Transverse colon (tissue), 4 donors: ENCODE measurements around the gene HDAC4. TPM values are rescaled to one million over a fixed set of nuclear protein-coding genes. Genes with fewer than 3 reads are reported as not detected.

ENCODE experiments used
- DNase-seq: peaks from one replicate; pipeline ENCODE4 v3.0.0-alpha.2; 2019
- H3K27ac ChIP-seq, 4 donors: fragments of 200-600 bp; sonication (generic); 2 replicates each; pipeline ENCODE4 v1.5.1; 2016 to 2018; ENCODE audit warnings: inconsistent platforms in 4 of 4
- H3K27me3 ChIP-seq: fragments of 200-600 bp; sonication (generic); 2 replicates; pipeline ENCODE4 v1.5.1; 2017; ENCODE audit warnings: inconsistent platforms
- H3K36me3 ChIP-seq, 4 donors: fragments of 200-600 bp; sonication (generic); 2 replicates each; pipeline ENCODE4 v1.5.1; 2017 to 2019; ENCODE audit warnings: inconsistent platforms in 4 of 4
- H3K4me1 ChIP-seq, 4 donors: fragments of 200-600 bp; sonication (generic); 2 replicates each; pipeline ENCODE4 v1.5.1; 2017 to 2020; ENCODE audit warnings: inconsistent platforms in 4 of 4
- H3K4me3 ChIP-seq, 4 donors: fragments of 200-600 bp; sonication (generic); 1 replicate in 1 of 4; 2 replicates in 3 of 4; pipeline versions ENCODE4 v1.5.1 to v1.6.1; 2017 to 2019; ENCODE audit warnings: inconsistent platforms in 4 of 4
- H3K9me3 ChIP-seq, 2 donors: fragments of 200-600 bp; sonication (generic); 2 replicates each; pipeline ENCODE4 v1.5.1; 2017 to 2019; ENCODE audit warnings: inconsistent platforms in 2 of 2
- EP300 ChIP-seq: sonication (generic); formaldehyde crosslinking; IDR thresholded peaks from one replicate; pipeline ENCODE4 v1.6.1; 2017; ENCODE audit warnings: antibody characterized with exemption, low read depth
- POLR2A ChIP-seq: fragments of 450-650 bp; IDR thresholded peaks from one replicate; pipeline ENCODE4 v1.6.1; 2016; ENCODE audit warnings: antibody characterized with exemption, mild to moderate bottlenecking, moderate library complexity
- POLR2AphosphoS5 ChIP-seq, 3 donors: sonication (generic); formaldehyde crosslinking; IDR thresholded peaks; one replicate each; pipeline ENCODE4 v1.6.1; 2016; ENCODE audit warnings: antibody characterized with exemption in 3 of 3
- WGBS, 2 donors: methylation state at CpG; one replicate each; pipeline ENCODE4 v1.1.5; 2018; ENCODE audit warnings: low coverage in 1 of 2; 5-methylcytosine and 5-hydroxymethylcytosine counted together
- in situ Hi-C, 4 donors: fragments of 200-750 bp; cut with MboI; loops; one replicate each; pipeline versions ENCODE4 v1.15.0 to v1.15.1; 2017; ENCODE audit warnings: low sequenced_read_pairs in 3 of 4, low pct_ligation_motif_present in 1 of 4, low pct_unique_long_range_greater_than_20kb in 1 of 4
- intact Hi-C: fragments of 100-400 bp; cut with DNase I; formaldehyde crosslinking; loops from one replicate; pipeline ENCODE4 v1.15.1; 2023; ENCODE audit warnings: low total_unique reads
- total RNA-seq, 4 donors: library from RNA; depleted of rRNA; stranded (reverse); fragments of >200 nt; gene quantifications; one replicate each; pipeline ENCODE4 v1.1.0, GENCODE V29; 2016
- TF ChIP-seq, protein P1 (sequence below), 5 experiments: fragments of 200-600 bp in 3 of 5; fragments of 450-650 bp in 2 of 5; sonication (generic) in 3 of 5; IDR thresholded peaks; 1 replicate in 2 of 5; 2 replicates in 3 of 5; pipeline ENCODE4 v1.5.1; 2016 to 2017; ENCODE audit warnings: antibody characterized with exemption in 5 of 5, inconsistent platforms in 3 of 5, mild to moderate bottlenecking in 2 of 5, moderate library complexity in 1 of 5

HDAC4 gene
- total RNA-seq, 4 donors from 2014 or later, result 33.9 to 192 (median 112) TPM

DNA sequence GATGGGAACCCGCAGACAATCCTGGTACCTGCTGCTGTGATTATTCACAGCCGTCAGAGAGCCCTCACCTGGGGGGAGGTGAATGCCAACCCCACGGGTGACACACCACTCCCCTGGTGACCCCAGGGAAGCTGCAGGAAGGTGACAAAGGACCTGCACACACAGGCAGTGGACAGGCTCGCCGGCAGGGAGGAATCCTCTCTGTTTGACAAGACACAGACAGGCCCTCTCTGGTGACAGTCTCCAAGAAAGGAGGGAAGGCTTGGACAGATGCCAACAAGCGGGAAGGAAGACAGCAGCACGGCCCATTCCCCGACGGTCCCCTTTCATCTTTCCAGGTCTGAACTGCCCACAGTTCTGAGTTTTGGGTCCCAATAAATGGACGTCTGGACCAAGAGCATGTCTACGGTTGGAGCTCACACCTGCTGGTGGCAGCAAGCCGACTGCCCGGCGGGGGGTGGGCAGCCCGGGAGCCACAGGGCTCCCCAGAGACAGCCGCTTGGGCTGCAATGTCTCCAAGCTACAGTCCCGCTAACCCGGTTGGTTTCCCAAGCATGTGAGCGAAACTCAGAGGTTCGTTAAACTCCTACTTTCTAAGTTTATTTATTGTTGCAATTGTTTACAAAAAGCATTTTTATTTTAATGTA lies 31.8 kb downstream of the HDAC4 start:
- DNase-seq, result no peak
- 71 to 81% methylated on average over 3 to 19 of the region's 20 CpGs for WGBS, 2 donors
- intact Hi-C loops, result no loop called here
- Histone ChIP-seq H3K36me3 (no peaks in the 10 kb centered on the region), H3K4me1 (peaks cover 0 to 19% (median 8%) of the 10 kb centered on the region in 4 donors), H3K27ac (peak overlapping the region; percentile 32 to 54 (median 48)), H3K27me3 (no peaks in the 10 kb centered on the region), H3K9me3 (no peaks in the 10 kb centered on the region), H3K4me3 (no peak overlapping the region)
- in situ Hi-C loops, result no loop called here
- TF ChIP-seq EP300, result no peak
- TF ChIP-seq POLR2AphosphoS5 (IDR thresholded peaks at IDR 0.05), result no peak
- no peak for TF ChIP-seq POLR2A
- TF ChIP-seq, protein P1, sequence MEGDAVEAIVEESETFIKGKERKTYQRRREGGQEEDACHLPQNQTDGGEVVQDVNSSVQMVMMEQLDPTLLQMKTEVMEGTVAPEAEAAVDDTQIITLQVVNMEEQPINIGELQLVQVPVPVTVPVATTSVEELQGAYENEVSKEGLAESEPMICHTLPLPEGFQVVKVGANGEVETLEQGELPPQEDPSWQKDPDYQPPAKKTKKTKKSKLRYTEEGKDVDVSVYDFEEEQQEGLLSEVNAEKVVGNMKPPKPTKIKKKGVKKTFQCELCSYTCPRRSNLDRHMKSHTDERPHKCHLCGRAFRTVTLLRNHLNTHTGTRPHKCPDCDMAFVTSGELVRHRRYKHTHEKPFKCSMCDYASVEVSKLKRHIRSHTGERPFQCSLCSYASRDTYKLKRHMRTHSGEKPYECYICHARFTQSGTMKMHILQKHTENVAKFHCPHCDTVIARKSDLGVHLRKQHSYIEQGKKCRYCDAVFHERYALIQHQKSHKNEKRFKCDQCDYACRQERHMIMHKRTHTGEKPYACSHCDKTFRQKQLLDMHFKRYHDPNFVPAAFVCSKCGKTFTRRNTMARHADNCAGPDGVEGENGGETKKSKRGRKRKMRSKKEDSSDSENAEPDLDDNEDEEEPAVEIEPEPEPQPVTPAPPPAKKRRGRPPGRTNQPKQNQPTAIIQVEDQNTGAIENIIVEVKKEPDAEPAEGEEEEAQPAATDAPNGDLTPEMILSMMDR (IDR thresholded peaks at IDR 0.05), result no peak

DNA sequence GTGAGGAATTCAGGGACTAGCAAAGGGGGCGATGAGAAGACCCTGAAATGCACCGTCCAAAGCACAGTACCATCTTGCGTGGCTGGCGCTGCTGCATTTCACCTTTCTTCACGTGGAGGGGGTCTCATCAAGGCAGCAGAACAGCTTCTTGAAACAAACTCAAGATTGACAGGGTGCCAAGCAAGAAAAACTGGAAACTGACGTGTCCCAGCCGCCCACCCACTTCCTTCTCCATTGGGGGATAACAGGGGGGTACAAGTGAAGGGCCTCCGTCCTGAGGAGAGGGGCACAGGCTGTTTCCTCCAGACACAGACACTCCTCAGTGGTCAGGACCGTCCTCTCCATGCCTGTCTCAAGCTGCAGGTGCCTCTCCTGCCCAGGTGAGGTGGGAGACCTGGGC lies 32.5 kb downstream of the HDAC4 start:
- Histone ChIP-seq H3K9me3 (no peaks in the 10 kb centered on the region), H3K27ac (peak overlapping the region in 1 of 4 donors; percentile 54), H3K36me3 (no peaks in the 10 kb centered on the region), H3K4me1 (peaks cover 0 to 19% (median 8%) of the 10 kb centered on the region in 4 donors), H3K4me3 (no peak overlapping the region), H3K27me3 (no peaks in the 10 kb centered on the region)
- WGBS, 2 donors, result 94% methylated on average over 9 of the region's 9 CpGs; no CpG with 5 or more reads in 1 of the 2 donors
- intact Hi-C loops, result no loop called here
- no peak for TF ChIP-seq POLR2AphosphoS5 (IDR thresholded peaks at IDR 0.05)
- TF ChIP-seq POLR2A, result no peak
- TF ChIP-seq EP300, result no peak
- TF ChIP-seq, protein P1 (IDR thresholded peaks at IDR 0.05), result no peak
- in situ Hi-C loops, result no loop called here
- DNase-seq, result no peak

DNA sequence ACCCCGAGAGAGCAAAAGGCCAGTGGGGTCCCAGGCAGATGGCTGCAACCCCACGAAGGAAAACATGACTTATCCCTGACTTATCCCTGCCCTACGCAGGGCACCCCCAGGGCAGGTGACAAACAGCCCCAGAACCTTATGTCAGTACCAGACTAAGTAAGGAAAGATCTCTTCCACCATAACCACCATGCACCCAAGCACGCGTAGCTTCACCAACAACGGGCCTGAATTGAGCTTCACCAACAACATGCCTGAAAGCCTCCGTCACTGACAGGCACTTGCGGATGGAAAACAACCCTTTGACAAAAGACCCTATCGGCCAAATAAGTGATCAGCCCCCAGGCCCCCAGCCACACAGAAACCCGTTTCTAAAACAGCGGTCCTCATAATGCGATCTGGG lies 34.1 kb downstream of the HDAC4 start:
- in situ Hi-C loops, result no loop called here
- Histone ChIP-seq H3K27ac (peak overlapping the region in 3 of 4 donors; percentile 24 to 80 (median 66)), H3K27me3 (no peaks in the 10 kb centered on the region), H3K4me1 (peaks cover 0 to 19% (median 8%) of the 10 kb centered on the region in 4 donors), H3K4me3 (no peak overlapping the region), H3K9me3 (no peaks in the 10 kb centered on the region), H3K36me3 (no peaks in the 10 kb centered on the region)
- no peak for DNase-seq
- intact Hi-C loops, result no loop called here
- TF ChIP-seq, protein P1 (IDR thresholded peaks at IDR 0.05), result no peak
- TF ChIP-seq POLR2AphosphoS5 (IDR thresholded peaks at IDR 0.05) (no peak), POLR2A (no peak), EP300 (no peak)
- WGBS, 2 donors, result 96% methylated on average over 5 to 12 of the region's 12 CpGs

DNA sequence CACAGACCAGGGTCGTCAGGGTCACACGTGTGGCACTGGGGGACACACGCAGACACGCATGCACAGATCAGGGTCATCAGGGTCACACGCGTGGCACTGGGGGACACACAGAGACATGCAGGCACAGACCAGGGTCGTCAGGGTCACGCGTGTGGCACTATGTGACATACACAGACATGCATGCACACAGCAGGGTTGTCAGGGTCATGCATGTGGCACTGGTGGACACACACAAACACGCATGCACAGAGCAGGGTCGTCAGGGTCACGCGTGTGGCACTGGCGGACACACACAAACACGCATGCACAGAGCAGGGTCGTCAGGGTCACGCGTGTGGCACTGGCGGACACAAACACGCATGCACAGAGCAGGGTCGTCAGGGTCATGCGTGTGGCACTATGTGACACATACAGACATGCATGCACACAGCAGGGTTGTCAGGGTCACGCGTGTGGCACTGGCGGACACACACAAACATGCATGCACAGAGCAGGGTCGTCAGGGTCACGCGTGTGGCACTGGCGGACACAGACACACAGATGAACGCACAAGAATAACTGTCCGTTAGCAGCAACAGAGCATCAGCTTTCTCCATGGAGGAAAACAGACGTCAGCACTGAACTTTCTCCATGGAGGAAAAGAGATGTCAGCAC lies 34.9 kb downstream of the HDAC4 start:
- H3K27ac ChIP-seq, result peak overlapping the region; percentile 8 to 80 (median 62)
- H3K4me1 ChIP-seq, result peaks cover 0 to 19% (median 8%) of the 10 kb centered on the region in 4 donors
- H3K27me3 ChIP-seq, result no peaks in the 10 kb centered on the region
- 85 to 88% methylated on average over 17 to 32 of the region's 32 CpGs for WGBS, 2 donors
- intact Hi-C loops, result no loop called here
- DNase-seq, result no peak
- no peak overlapping the region for H3K4me3 ChIP-seq
- TF ChIP-seq POLR2A, result no peak
- TF ChIP-seq POLR2AphosphoS5 (IDR thresholded peaks at IDR 0.05), result no peak
- no peak for TF ChIP-seq EP300
- TF ChIP-seq, protein P1 (IDR thresholded peaks at IDR 0.05), result no peak
- no peaks in the 10 kb centered on the region for H3K9me3 ChIP-seq
- H3K36me3 ChIP-seq, result no peaks in the 10 kb centered on the region
- in situ Hi-C loops, result no loop called here
